ENCODE results near the gene SIRPB2. TPM values are rescaled to one million over a fixed set of nuclear protein-coding genes. Genes with fewer than 3 reads are reported as not detected.

Gene SIRPB2
- total and polyA plus RNA-seq, 10 of the 15 experiments (the other 5 are each of a cell fraction or from before 2014, with no cell fraction given) = not detected

DNA sequence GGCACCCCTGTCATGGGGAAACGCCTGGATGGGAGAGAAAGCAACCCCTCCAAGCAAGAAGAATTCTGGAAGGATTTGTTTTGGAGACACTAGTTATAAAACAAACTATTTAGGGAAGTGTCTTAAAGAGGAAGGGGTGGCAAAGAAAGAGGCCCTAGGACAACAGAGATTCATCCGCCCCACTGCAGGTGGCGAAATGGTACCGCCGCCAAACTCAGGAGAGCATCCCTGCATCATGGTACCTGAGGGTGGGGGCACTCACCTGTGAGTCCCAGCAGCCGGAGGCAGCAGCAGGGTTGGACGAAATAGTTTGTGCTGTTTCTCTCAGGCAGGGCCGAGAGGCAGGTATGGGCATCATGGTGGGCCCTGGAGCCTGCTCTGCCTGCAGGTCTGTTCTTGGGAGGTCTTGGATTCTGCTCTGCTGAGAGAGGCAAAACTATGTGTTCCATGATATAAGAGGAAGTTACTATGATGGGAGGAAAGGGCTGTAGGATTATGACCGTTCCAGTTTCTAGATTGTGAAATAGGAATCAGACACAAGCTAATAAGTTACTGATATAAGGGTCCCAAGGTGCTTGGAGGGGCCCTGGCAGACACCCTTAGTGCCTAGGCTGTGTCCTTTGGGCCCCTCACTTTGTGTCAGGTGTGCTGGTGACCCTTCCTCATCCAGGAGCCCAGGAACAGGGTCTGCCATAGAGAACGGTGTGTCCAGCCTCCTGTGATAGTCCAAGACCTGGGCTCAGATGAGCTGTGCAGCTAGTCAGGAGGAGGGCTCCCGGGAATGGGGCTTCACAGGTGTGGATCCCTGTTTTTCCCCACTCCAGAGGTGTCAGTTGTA, 45.9 kb upstream of the SIRPB2 start:
- intact Hi-C loops (cut with micrococcal nuclease; ENCODE audit: unreplicated experiment) (loop anchor here (1.0 to 2.0 kb wide), 2 partner anchors 28 to 198 kb away; no protein-coding TSS in a partner anchor), in situ Hi-C loops (cut with MboI) (no loop called here)
- 72% methylated on average over 11 of the region's 11 CpGs for WGBS (ENCODE audit: insufficient coverage, insufficient replicate concordance, low lambda C conversion rate, missing lambda C conversion rate)
- Histone ChIP-seq H3K27ac (ENCODE audit: control insufficient read depth, insufficient read depth) (peak overlapping the region; percentile 36), H3K9me3 (replicated peaks; ENCODE audit: control insufficient read depth, insufficient read depth, low read length) (no peaks in the 10 kb centered on the region), H3K27me3 (replicated peaks in 1 of 2; ENCODE audit: control insufficient read depth in 2 of 2, insufficient read depth in 2 of 2, low read length in 1 of 2) (no peaks in the 10 kb centered on the region), H3K4me1 (ENCODE audit: control insufficient read depth, insufficient read depth, low read length) (peaks cover 38% of the 10 kb centered on the region), H3K79me2 (ENCODE audit: control insufficient read depth, insufficient read depth, low read length) (no peaks in the 10 kb centered on the region), H3K4me2 (ENCODE audit: control insufficient read depth, insufficient read depth) (peak overlapping the region; percentile 19), H3K4me3 (peak overlapping the region; percentile 32; the same call in 1 of the 2 replicates), H3K9ac (ENCODE audit: control insufficient read depth, insufficient read depth, low read length) (peak overlapping the region; percentile 12; the same call in 1 of the 2 replicates), H4K20me1 (ENCODE audit: control insufficient read depth, insufficient read depth) (no peaks in the 10 kb centered on the region), H2AFZ (ENCODE audit: control insufficient read depth, low read depth, low read length) (no peak overlapping the region), H3K36me3 (ENCODE audit: control insufficient read depth in 2 of 2, insufficient read depth in 2 of 2, low read length in 1 of 2) (no peaks in the 10 kb centered on the region)
- ATAC-seq (peak; percentile 7), DNase-seq (ENCODE audit: low read depth, low spot score) (no peak), FAIRE-seq (no peak)
- CTCF ChIA-PET = interaction anchor here (0.9 to 2.0 kb wide), 4 partner anchors 28 to 197 kb away, joined by 3 to 7 read pairs (median 6); no protein-coding TSS in a partner anchor
- SMC1A ChIA-PET (ENCODE audit: uncharacterized antibody, unreplicated experiment) = interaction anchor here (1.0 to 3.7 kb wide), 9 partner anchors 9 to 227 kb away, joined by 3 to 37 read pairs (median 5); no protein-coding TSS in a partner anchor
- BruUV-seq (replicated peaks) = TSS peak; percentile 67
- POLR2A ChIA-PET = interaction anchor here (1.7 kb wide), 1 partner anchor 15 kb away, joined by 4 read pairs; no protein-coding TSS in a partner anchor
- RAD21 ChIA-PET (ENCODE audit: unreplicated experiment) = interaction anchor here (0.6 to 1.5 kb wide), 8 partner anchors 10 to 1996 kb away, joined by 3 to 9 read pairs (median 3); no protein-coding TSS in a partner anchor
- TF ChIP-seq, protein P1, sequence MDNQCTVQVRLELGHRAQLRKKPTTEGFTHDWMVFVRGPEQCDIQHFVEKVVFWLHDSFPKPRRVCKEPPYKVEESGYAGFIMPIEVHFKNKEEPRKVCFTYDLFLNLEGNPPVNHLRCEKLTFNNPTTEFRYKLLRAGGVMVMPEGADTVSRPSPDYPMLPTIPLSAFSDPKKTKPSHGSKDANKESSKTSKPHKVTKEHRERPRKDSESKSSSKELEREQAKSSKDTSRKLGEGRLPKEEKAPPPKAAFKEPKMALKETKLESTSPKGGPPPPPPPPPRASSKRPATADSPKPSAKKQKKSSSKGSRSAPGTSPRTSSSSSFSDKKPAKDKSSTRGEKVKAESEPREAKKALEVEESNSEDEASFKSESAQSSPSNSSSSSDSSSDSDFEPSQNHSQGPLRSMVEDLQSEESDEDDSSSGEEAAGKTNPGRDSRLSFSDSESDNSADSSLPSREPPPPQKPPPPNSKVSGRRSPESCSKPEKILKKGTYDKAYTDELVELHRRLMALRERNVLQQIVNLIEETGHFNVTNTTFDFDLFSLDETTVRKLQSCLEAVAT (IDR thresholded peaks at IDR 0.05) = no peak
- TF ChIP-seq ZNF24 (IDR thresholded peaks at IDR 0.05) = no peak
- TF ChIP-seq POLR2A (IDR thresholded peaks at IDR 0.05; ENCODE audit: low read depth, low read length) = no peak
- TF ChIP-seq ZSCAN29 (IDR thresholded peaks at IDR 0.05) = no peak
- no peak for TF ChIP-seq ZBED1 (IDR thresholded peaks at IDR 0.05; ENCODE audit: borderline replicate concordance)
- no peak for TF ChIP-seq LARP7 (IDR thresholded peaks at IDR 0.05)
- TF ChIP-seq, protein P2, sequence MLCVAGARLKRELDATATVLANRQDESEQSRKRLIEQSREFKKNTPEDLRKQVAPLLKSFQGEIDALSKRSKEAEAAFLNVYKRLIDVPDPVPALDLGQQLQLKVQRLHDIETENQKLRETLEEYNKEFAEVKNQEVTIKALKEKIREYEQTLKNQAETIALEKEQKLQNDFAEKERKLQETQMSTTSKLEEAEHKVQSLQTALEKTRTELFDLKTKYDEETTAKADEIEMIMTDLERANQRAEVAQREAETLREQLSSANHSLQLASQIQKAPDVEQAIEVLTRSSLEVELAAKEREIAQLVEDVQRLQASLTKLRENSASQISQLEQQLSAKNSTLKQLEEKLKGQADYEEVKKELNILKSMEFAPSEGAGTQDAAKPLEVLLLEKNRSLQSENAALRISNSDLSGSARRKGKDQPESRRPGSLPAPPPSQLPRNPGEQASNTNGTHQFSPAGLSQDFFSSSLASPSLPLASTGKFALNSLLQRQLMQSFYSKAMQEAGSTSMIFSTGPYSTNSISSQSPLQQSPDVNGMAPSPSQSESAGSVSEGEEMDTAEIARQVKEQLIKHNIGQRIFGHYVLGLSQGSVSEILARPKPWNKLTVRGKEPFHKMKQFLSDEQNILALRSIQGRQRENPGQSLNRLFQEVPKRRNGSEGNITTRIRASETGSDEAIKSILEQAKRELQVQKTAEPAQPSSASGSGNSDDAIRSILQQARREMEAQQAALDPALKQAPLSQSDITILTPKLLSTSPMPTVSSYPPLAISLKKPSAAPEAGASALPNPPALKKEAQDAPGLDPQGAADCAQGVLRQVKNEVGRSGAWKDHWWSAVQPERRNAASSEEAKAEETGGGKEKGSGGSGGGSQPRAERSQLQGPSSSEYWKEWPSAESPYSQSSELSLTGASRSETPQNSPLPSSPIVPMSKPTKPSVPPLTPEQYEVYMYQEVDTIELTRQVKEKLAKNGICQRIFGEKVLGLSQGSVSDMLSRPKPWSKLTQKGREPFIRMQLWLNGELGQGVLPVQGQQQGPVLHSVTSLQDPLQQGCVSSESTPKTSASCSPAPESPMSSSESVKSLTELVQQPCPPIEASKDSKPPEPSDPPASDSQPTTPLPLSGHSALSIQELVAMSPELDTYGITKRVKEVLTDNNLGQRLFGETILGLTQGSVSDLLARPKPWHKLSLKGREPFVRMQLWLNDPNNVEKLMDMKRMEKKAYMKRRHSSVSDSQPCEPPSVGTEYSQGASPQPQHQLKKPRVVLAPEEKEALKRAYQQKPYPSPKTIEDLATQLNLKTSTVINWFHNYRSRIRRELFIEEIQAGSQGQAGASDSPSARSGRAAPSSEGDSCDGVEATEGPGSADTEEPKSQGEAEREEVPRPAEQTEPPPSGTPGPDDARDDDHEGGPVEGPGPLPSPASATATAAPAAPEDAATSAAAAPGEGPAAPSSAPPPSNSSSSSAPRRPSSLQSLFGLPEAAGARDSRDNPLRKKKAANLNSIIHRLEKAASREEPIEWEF (IDR thresholded peaks at IDR 0.05; ENCODE audit: insufficient replicate concordance, low read depth, low read length) = no peak
- no peak for TF ChIP-seq GATAD2B (conservative IDR thresholded peaks at IDR 0.05; ENCODE audit: low read depth)
- no peak for TF ChIP-seq PML (IDR thresholded peaks at IDR 0.05; ENCODE audit: low read length)
- TF ChIP-seq IKZF2 (IDR thresholded peaks at IDR 0.05) = no peak
- TF ChIP-seq, protein P3, sequence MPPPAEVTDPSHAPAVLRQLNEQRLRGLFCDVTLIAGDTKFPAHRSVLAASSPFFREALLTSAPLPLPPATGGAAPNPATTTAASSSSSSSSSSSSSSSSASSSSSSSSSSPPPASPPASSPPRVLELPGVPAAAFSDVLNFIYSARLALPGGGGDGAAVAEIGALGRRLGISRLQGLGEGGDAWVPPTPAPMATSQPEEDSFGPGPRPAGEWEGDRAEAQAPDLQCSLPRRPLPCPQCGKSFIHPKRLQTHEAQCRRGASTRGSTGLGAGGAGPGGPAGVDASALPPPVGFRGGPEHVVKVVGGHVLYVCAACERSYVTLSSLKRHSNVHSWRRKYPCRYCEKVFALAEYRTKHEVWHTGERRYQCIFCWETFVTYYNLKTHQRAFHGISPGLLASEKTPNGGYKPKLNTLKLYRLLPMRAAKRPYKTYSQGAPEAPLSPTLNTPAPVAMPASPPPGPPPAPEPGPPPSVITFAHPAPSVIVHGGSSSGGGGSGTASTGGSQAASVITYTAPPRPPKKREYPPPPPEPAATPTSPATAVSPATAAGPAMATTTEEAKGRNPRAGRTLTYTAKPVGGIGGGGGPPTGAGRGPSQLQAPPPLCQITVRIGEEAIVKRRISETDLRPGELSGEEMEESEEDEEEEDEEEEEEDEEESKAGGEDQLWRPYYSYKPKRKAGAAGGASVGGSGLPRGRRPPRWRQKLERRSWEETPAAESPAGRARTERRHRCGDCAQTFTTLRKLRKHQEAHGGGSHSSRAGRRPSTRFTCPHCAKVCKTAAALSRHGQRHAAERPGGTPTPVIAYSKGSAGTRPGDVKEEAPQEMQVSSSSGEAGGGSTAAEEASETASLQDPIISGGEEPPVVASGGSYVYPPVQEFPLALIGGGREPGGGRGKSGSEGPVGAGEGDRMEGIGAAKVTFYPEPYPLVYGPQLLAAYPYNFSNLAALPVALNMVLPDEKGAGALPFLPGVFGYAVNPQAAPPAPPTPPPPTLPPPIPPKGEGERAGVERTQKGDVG (CRISPR knock-in tag; IDR thresholded peaks at IDR 0.05) = no peak
- TF ChIP-seq, protein P4, sequence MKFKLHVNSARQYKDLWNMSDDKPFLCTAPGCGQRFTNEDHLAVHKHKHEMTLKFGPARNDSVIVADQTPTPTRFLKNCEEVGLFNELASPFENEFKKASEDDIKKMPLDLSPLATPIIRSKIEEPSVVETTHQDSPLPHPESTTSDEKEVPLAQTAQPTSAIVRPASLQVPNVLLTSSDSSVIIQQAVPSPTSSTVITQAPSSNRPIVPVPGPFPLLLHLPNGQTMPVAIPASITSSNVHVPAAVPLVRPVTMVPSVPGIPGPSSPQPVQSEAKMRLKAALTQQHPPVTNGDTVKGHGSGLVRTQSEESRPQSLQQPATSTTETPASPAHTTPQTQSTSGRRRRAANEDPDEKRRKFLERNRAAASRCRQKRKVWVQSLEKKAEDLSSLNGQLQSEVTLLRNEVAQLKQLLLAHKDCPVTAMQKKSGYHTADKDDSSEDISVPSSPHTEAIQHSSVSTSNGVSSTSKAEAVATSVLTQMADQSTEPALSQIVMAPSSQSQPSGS (IDR thresholded peaks at IDR 0.05; ENCODE audit: low read length) = no peak

Data from GM12878 (cell line).